ENCODE measurements around the gene CDS1.

Gene CDS1

GRCh38 chr4:84573385-84574068, 9.4 kb upstream of the CDS1 start:
- Histone ChIP-seq H3K27ac (ENCODE audit: low read depth in 2 of 2, low read length in 2 of 2) (no peak overlapping the region), H3K36me3 (ENCODE audit: control insufficient read depth in 2 of 2, insufficient read depth in 2 of 2, low read length in 2 of 2) (no peaks in the 10 kb centered on the region)

DNA sequence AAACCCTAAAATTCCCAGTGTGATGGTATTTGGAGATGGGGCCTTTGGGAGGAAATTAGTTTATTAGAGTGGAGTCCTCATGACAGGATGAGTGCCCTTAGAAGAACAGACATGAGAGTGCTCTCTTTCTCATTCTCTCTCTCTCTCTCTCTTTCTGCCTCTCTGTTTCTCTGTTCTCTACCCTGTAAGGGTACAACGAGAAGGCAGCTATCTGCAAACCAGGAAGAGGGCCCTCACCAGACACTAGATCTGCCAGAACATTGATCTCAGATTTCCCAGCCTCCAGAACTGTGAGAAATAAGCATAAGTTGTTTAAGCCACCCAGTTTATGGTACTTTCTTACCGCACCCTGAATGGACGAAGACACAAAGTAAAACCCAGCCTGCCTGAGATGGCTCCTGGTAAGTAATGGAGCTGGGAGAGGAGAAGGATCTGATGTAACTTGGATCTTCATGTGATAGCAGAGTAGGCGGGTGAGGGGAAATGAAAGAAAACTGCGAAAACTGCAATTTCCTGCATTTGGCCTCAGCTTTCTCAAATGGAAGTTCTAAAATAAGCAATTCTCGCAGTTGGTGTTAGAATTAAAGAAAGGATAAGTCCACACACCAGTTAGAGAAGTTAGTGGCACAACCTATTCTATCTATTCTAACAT, 8.7 kb upstream of the CDS1 start:
- Histone ChIP-seq H3K27me3 (ENCODE audit: control insufficient read depth in 2 of 2, insufficient read depth in 2 of 2, low read length in 2 of 2) (no peaks in the 10 kb centered on the region), H3K4me1 (ENCODE audit: control insufficient read depth in 2 of 2, insufficient read depth in 2 of 2, low read length in 2 of 2) (no peaks in the 10 kb centered on the region), H3K36me3 (ENCODE audit: control insufficient read depth in 2 of 2, insufficient read depth in 2 of 2, low read length in 2 of 2) (no peaks in the 10 kb centered on the region), H3K4me3 (ENCODE audit: low read length in 2 of 2) (no peak overlapping the region), H3K9me3 (ENCODE audit: control insufficient read depth in 2 of 2, low read length in 2 of 2) (no peaks in the 10 kb centered on the region), H3K27ac (ENCODE audit: low read depth in 2 of 2, low read length in 2 of 2) (no peak overlapping the region), H3K9ac (ENCODE audit: low read depth in 1 of 2, low read length in 2 of 2) (no peak overlapping the region)

More at GRCh38 chr4:84573385-84574068, 9.4 kb upstream of the CDS1 start:
- Histone ChIP-seq H3K9me3 (ENCODE audit: control insufficient read depth in 2 of 2, low read length in 2 of 2) (no peaks in the 10 kb centered on the region), H3K9ac (ENCODE audit: low read depth in 1 of 2, low read length in 2 of 2) (no peak overlapping the region), H3K4me1 (ENCODE audit: control insufficient read depth in 2 of 2, insufficient read depth in 2 of 2, low read length in 2 of 2) (no peaks in the 10 kb centered on the region), H3K27me3 (ENCODE audit: control insufficient read depth in 2 of 2, insufficient read depth in 2 of 2, low read length in 2 of 2) (no peaks in the 10 kb centered on the region), H3K4me3 (ENCODE audit: low read length in 2 of 2) (no peak overlapping the region)

GRCh38 chr4:84578540-84579402, 4.2 kb upstream of the CDS1 start:
- Histone ChIP-seq H3K9ac (ENCODE audit: low read depth in 1 of 2, low read length in 2 of 2) (no peak overlapping the region), H3K4me1 (ENCODE audit: control insufficient read depth in 2 of 2, insufficient read depth in 2 of 2, low read length in 2 of 2) (peaks cover 0 to 5% of the 10 kb centered on the region in 2 donors), H3K36me3 (ENCODE audit: control insufficient read depth in 2 of 2, insufficient read depth in 2 of 2, low read length in 2 of 2) (no peaks in the 10 kb centered on the region), H3K9me3 (ENCODE audit: control insufficient read depth in 2 of 2, low read length in 2 of 2) (no peaks in the 10 kb centered on the region), H3K4me3 (ENCODE audit: low read length in 2 of 2) (no peak overlapping the region), H3K27me3 (ENCODE audit: control insufficient read depth in 2 of 2, insufficient read depth in 2 of 2, low read length in 2 of 2) (no peaks in the 10 kb centered on the region), H3K27ac (ENCODE audit: low read depth in 2 of 2, low read length in 2 of 2) (no peak overlapping the region)

DNA sequence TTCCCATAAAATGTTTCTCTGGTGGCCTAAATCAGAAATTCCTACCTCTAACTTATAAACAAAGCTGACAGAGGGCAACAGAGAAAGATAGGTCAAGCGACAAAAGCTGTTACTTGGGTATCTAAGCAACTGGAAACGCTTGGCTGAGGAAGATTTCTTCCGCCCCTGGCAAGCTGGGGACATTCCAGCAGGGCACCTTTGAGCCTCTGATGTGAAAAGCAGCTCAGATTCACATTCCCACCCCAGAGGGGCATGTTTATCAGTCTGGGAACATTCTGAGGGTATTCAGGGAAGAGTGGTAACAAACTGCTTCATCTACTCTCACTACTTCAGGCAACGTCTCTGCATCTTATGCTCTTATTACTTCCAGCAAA, 3.5 kb upstream of the CDS1 start:
- no peaks in the 10 kb centered on the region for H3K36me3 ChIP-seq (ENCODE audit: control insufficient read depth in 2 of 2, insufficient read depth in 2 of 2, low read length in 2 of 2)
- peaks cover 0 to 5% of the 10 kb centered on the region in 2 donors for H3K4me1 ChIP-seq (ENCODE audit: control insufficient read depth in 2 of 2, insufficient read depth in 2 of 2, low read length in 2 of 2)
- H3K9ac ChIP-seq (ENCODE audit: low read depth in 1 of 2, low read length in 2 of 2) = no peak overlapping the region
- no peaks in the 10 kb centered on the region for H3K9me3 ChIP-seq (ENCODE audit: control insufficient read depth in 2 of 2, low read length in 2 of 2)
- H3K27me3 ChIP-seq (ENCODE audit: control insufficient read depth in 2 of 2, insufficient read depth in 2 of 2, low read length in 2 of 2) = no peaks in the 10 kb centered on the region
- no peak overlapping the region for H3K27ac ChIP-seq (ENCODE audit: low read depth in 2 of 2, low read length in 2 of 2)
- no peak overlapping the region for H3K4me3 ChIP-seq (ENCODE audit: low read length in 2 of 2)

DNA sequence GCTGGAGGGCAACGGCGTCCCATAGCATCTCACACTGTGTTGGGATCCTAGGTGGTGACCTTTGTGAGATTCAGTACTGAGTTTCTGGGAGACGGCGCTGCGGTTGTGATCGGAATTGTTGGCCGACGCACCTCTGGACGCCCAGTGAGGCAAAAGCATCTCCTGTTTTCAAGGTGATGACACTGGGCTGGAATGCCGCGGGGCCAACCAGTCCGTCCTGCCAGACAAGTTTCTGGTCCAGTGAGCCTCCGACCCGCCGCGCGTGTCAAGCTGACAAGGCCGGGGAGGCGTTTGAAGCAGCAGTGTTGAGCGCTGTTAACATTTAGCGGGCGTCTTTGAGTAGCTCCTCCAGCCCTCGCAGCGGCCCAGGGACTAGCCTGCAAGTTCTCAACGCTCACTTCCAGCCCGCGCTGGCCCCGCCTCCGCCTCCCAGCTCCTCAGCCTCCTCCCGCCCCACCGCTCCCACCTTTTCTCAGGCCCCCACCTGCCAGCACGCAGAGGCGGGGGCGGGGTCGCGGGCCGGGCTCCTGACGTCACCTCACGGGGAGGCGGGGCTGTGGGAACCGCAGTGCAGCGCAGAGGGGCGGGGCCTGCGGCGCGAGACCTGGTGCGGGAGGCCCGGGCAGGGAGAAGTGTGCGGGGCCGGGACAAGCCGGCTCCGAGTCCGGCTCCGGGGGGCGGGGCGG, 482 bp upstream of the CDS1 start:
- H3K4me1 ChIP-seq (ENCODE audit: control insufficient read depth in 2 of 2, insufficient read depth in 2 of 2, low read length in 2 of 2) = peaks cover 0 to 12% of the 10 kb centered on the region in 2 donors
- H3K27ac ChIP-seq (ENCODE audit: low read depth in 2 of 2, low read length in 2 of 2) = peak overlapping the region; percentile 94
- no peaks in the 10 kb centered on the region for H3K36me3 ChIP-seq (ENCODE audit: control insufficient read depth in 2 of 2, insufficient read depth in 2 of 2, low read length in 2 of 2)
- H3K9me3 ChIP-seq (ENCODE audit: control insufficient read depth in 2 of 2, low read length in 2 of 2) = no peaks in the 10 kb centered on the region
- H3K9ac ChIP-seq (ENCODE audit: low read depth in 1 of 2, low read length in 2 of 2) = peak overlapping the region; percentile 37 to 95
- peak overlapping the region; percentile 88 to 89 for H3K4me3 ChIP-seq (ENCODE audit: low read length in 2 of 2)
- H3K27me3 ChIP-seq (ENCODE audit: control insufficient read depth in 2 of 2, insufficient read depth in 2 of 2, low read length in 2 of 2) = no peaks in the 10 kb centered on the region

- Histone ChIP-seq H3K27ac (ENCODE audit: low read depth in 2 of 2, low read length in 2 of 2) (peak overlapping the region; percentile 94), H3K36me3 (ENCODE audit: control insufficient read depth in 2 of 2, insufficient read depth in 2 of 2, low read length in 2 of 2) (no peaks in the 10 kb centered on the region), H3K4me3 (ENCODE audit: low read length in 2 of 2) (peak overlapping the region; percentile 88 to 89), H3K4me1 (ENCODE audit: control insufficient read depth in 2 of 2, insufficient read depth in 2 of 2, low read length in 2 of 2) (peaks cover 0 to 12% of the 10 kb centered on the region in 2 donors), H3K27me3 (ENCODE audit: control insufficient read depth in 2 of 2, insufficient read depth in 2 of 2, low read length in 2 of 2) (no peaks in the 10 kb centered on the region), H3K9me3 (ENCODE audit: control insufficient read depth in 2 of 2, low read length in 2 of 2) (no peaks in the 10 kb centered on the region), H3K9ac (ENCODE audit: low read depth in 1 of 2, low read length in 2 of 2) (peak overlapping the region; percentile 87 to 95)
Measured at GRCh38 chr4:84583876-84584380, 1.0 kb downstream of the CDS1 start.

GRCh38 chr4:84585251-84585650, 2.3 kb downstream of the CDS1 start:
- Histone ChIP-seq H3K36me3 (ENCODE audit: control insufficient read depth in 2 of 2, insufficient read depth in 2 of 2, low read length in 2 of 2) (no peaks in the 10 kb centered on the region), H3K4me1 (ENCODE audit: control insufficient read depth in 2 of 2, insufficient read depth in 2 of 2, low read length in 2 of 2) (peaks cover 0 to 12% of the 10 kb centered on the region in 2 donors), H3K27me3 (ENCODE audit: control insufficient read depth in 2 of 2, insufficient read depth in 2 of 2, low read length in 2 of 2) (no peaks in the 10 kb centered on the region), H3K4me3 (ENCODE audit: low read length in 2 of 2) (peak overlapping the region; percentile 42 to 89), H3K27ac (ENCODE audit: low read depth in 2 of 2, low read length in 2 of 2) (peak overlapping the region; percentile 33 to 94), H3K9ac (ENCODE audit: low read depth in 1 of 2, low read length in 2 of 2) (peak overlapping the region in 1 of 2 donors; percentile 50), H3K9me3 (ENCODE audit: control insufficient read depth in 2 of 2, low read length in 2 of 2) (no peaks in the 10 kb centered on the region)

DNA sequence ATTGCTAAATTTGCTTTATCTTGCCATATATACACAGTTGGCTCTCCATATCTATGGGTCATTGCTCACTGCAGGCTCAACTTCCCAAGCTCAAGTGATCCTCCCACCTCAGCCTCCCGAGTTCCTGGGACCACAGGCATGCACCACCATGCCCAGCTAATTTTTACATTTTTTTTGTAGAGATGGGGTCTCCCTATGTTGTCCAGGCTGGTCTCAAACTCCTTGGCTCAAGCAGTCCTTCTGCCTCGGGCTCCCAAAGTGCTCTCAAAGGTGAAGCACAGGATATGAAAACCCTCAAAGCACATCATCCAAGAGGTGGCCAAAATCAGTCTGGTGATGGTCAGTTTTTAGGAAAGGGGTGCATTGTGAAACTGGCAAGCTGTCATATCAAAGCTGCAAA, 11.8 kb downstream of the CDS1 start:
- Histone ChIP-seq H3K36me3 (ENCODE audit: control insufficient read depth in 2 of 2, insufficient read depth in 2 of 2, low read length in 2 of 2) (no peaks in the 10 kb centered on the region), H3K27me3 (ENCODE audit: control insufficient read depth in 2 of 2, insufficient read depth in 2 of 2, low read length in 2 of 2) (no peaks in the 10 kb centered on the region), H3K9me3 (ENCODE audit: control insufficient read depth in 2 of 2, low read length in 2 of 2) (no peaks in the 10 kb centered on the region), H3K27ac (ENCODE audit: low read depth in 2 of 2, low read length in 2 of 2) (no peak overlapping the region), H3K4me3 (ENCODE audit: low read length in 2 of 2) (no peak overlapping the region), H3K9ac (ENCODE audit: low read depth in 1 of 2, low read length in 2 of 2) (no peak overlapping the region), H3K4me1 (ENCODE audit: control insufficient read depth in 2 of 2, insufficient read depth in 2 of 2, low read length in 2 of 2) (no peaks in the 10 kb centered on the region)

DNA sequence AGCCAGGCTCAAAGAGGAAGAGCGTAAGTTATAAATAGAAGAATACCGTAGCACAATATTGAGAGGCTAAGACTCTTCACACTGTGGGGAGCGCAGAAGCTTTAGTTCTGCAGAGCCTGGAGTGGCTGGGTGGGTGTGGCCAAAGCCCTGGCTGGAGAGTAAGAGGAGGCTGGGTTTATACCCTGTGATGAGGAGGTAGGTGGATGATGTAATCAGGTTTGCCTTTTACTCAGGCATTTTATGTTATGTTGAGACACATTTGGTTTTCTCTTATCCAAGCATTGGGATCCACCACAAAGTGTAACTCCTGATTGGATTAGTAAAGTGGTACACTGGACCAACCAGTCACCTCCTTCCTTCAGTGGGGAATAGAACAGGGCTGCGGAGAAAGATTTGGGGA, 13.9 kb downstream of the CDS1 start:
- Histone ChIP-seq H3K27me3 (ENCODE audit: control insufficient read depth in 2 of 2, insufficient read depth in 2 of 2, low read length in 2 of 2) (no peaks in the 10 kb centered on the region), H3K27ac (ENCODE audit: low read depth in 2 of 2, low read length in 2 of 2) (no peak overlapping the region), H3K9ac (ENCODE audit: low read depth in 1 of 2, low read length in 2 of 2) (no peak overlapping the region), H3K36me3 (ENCODE audit: control insufficient read depth in 2 of 2, insufficient read depth in 2 of 2, low read length in 2 of 2) (no peaks in the 10 kb centered on the region), H3K4me3 (ENCODE audit: low read length in 2 of 2) (no peak overlapping the region), H3K4me1 (ENCODE audit: control insufficient read depth in 2 of 2, insufficient read depth in 2 of 2, low read length in 2 of 2) (no peaks in the 10 kb centered on the region), H3K9me3 (ENCODE audit: control insufficient read depth in 2 of 2, low read length in 2 of 2) (no peaks in the 10 kb centered on the region)

Data from mucosa of rectum (tissue), 2 donors.